HEK293 (cell line): ENCODE results near the gene TMEM143.

Source experiments
- CTCF ChIA-PET: fragments of 350-600 bp; formaldehyde crosslinking; extraction: SDS; loops from one replicate; lab custom pipeline; 2021; ENCODE audit warnings: antibody characterized with exemption; lab: Yijun Ruan, JAX
- POLR2A ChIA-PET: fragments of 300-600 bp; formaldehyde crosslinking; extraction: SDS; loops from one replicate; lab custom pipeline; 2020; ENCODE audit warnings: antibody characterized with exemption, inconsistent platforms; lab: Yijun Ruan, JAX
- H3K27ac ChIP-seq: fragments of 200-500 bp; sonication (Bioruptor generic); 2 replicates; pipeline ENCODE4 v1.5.1; 2014; ENCODE audit warnings: low read depth, low read length, control low read depth, inconsistent platforms; ENCODE audit errors: extremely low read depth
- H3K36me3 ChIP-seq, 2 experiments: fragments of 200-500 bp in 1 of 2; sonication (Bioruptor generic) in 1 of 2; 1 replicate in 1 of 2; 2 replicates in 1 of 2; pipeline ENCODE4 v1.5.1; 2014 to 2017; ENCODE audit warnings: inconsistent platforms in 2 of 2, low read length in 2 of 2; ENCODE audit not compliant: control insufficient read depth in 2 of 2, insufficient read depth in 1 of 2
- H3K4me1 ChIP-seq: fragments of 200-500 bp; sonication (Bioruptor generic); 2 replicates; pipeline ENCODE4 v1.5.1; 2014; ENCODE audit warnings: mild to moderate bottlenecking, low read length, inconsistent platforms; ENCODE audit not compliant: control insufficient read depth, insufficient read depth
- H3K4me3 ChIP-seq: 2 replicates; pipeline ENCODE4 v1.5.1; 2011; ENCODE audit warnings: low read depth, mild to moderate bottlenecking, control low read depth, low read length, moderate library complexity
- H3K9me3 ChIP-seq: fragments of 200-500 bp; sonication (Bioruptor generic); 2 replicates; pipeline ENCODE4 v1.5.1; 2014; ENCODE audit warnings: low read depth, low read length, inconsistent platforms; ENCODE audit not compliant: control insufficient read depth, insufficient read depth
- BCL11B ChIP-seq: fragments of 450-650 bp; formaldehyde crosslinking; IDR thresholded peaks from 2 replicates; pipeline ENCODE4 v1.5.1; 2016; ENCODE audit warnings: low read depth, missing biosample characterization, missing genetic modification characterization
- BCL6B ChIP-seq: fragments of 450-650 bp; formaldehyde crosslinking; IDR thresholded peaks from 2 replicates; pipeline ENCODE4 v1.5.1; 2017; ENCODE audit warnings: missing biosample characterization, missing genetic modification characterization
- KLF16 ChIP-seq: fragments of 450-650 bp; formaldehyde crosslinking; IDR thresholded peaks from 2 replicates; pipeline ENCODE4 v1.5.1; 2017; ENCODE audit warnings: missing biosample characterization, missing genetic modification characterization
- KLF9 ChIP-seq: fragments of 450-650 bp; formaldehyde crosslinking; IDR thresholded peaks from 2 replicates; pipeline ENCODE4 v1.5.1; 2016; ENCODE audit warnings: missing biosample characterization, missing genetic modification characterization, low read depth
- PRDM1 ChIP-seq: fragments of 450-650 bp; formaldehyde crosslinking; IDR thresholded peaks from 2 replicates; pipeline ENCODE4; 2016; ENCODE audit warnings: missing biosample characterization, missing genetic modification characterization
- SCRT1 ChIP-seq: fragments of 450-650 bp; formaldehyde crosslinking; IDR thresholded peaks from 2 replicates; pipeline ENCODE4 v1.5.1; 2016; ENCODE audit warnings: missing biosample characterization, missing genetic modification characterization, borderline replicate concordance
- ZBTB11 ChIP-seq: fragments of 450-650 bp; formaldehyde crosslinking; conservative IDR thresholded peaks from 2 replicates; pipeline ENCODE4 v1.5.1; 2016; ENCODE audit warnings: low read depth, missing biosample characterization, missing genetic modification characterization
- ZBTB17 ChIP-seq: fragments of 450-650 bp; formaldehyde crosslinking; IDR thresholded peaks from 2 replicates; pipeline ENCODE4 v1.5.1; 2016; ENCODE audit warnings: missing biosample characterization, missing genetic modification characterization
- ZFHX2 ChIP-seq: fragments of 450-650 bp; formaldehyde crosslinking; conservative IDR thresholded peaks from 2 replicates; pipeline ENCODE4 v1.5.1; 2016; ENCODE audit warnings: missing biosample characterization, missing genetic modification characterization
- ZFP69B ChIP-seq: fragments of 450-650 bp; formaldehyde crosslinking; IDR thresholded peaks from 2 replicates; pipeline ENCODE4 v1.5.1; 2016; ENCODE audit warnings: missing biosample characterization, missing genetic modification characterization
- ZNF214 ChIP-seq: fragments of 450-650 bp; formaldehyde crosslinking; IDR thresholded peaks from 2 replicates; pipeline ENCODE4 v1.5.1; 2017; ENCODE audit warnings: missing biosample characterization, mild to moderate bottlenecking, missing genetic modification characterization, borderline replicate concordance
- ZNF366 ChIP-seq: fragments of 450-650 bp; formaldehyde crosslinking; conservative IDR thresholded peaks from 2 replicates; pipeline ENCODE4 v1.5.1; 2016; ENCODE audit warnings: missing biosample characterization, missing genetic modification characterization
- ZNF37A ChIP-seq: fragments of 450-650 bp; IDR thresholded peaks from 2 replicates; pipeline ENCODE4 v1.5.1; 2018; ENCODE audit warnings: missing biosample characterization, missing genetic modification characterization
- ZNF404 ChIP-seq: fragments of 450-650 bp; formaldehyde crosslinking; IDR thresholded peaks from 2 replicates; pipeline ENCODE4 v1.5.1; 2017; ENCODE audit warnings: missing biosample characterization, missing genetic modification characterization
- ZNF423 ChIP-seq: fragments of 450-650 bp; formaldehyde crosslinking; IDR thresholded peaks from 2 replicates; pipeline ENCODE4 v1.5.1; 2016; ENCODE audit warnings: missing biosample characterization, missing genetic modification characterization
- ZNF623 ChIP-seq: fragments of 450-650 bp; formaldehyde crosslinking; IDR thresholded peaks from 2 replicates; pipeline ENCODE4 v1.5.1; 2016; ENCODE audit warnings: missing biosample characterization, missing genetic modification characterization
- ZNF629 ChIP-seq: fragments of 450-650 bp; formaldehyde crosslinking; IDR thresholded peaks from 2 replicates; pipeline ENCODE4 v1.5.1; 2017; ENCODE audit warnings: missing biosample characterization, missing genetic modification characterization
- ZNF639 ChIP-seq: fragments of 450-650 bp; formaldehyde crosslinking; IDR thresholded peaks from 2 replicates; pipeline ENCODE4 v1.5.1; 2016; ENCODE audit warnings: missing biosample characterization, missing genetic modification characterization
- ZNF747 ChIP-seq: fragments of 450-650 bp; formaldehyde crosslinking; IDR thresholded peaks from 2 replicates; pipeline ENCODE4 v1.5.1; 2016; ENCODE audit warnings: missing biosample characterization, missing genetic modification characterization
- ZNF785 ChIP-seq: fragments of 450-650 bp; formaldehyde crosslinking; IDR thresholded peaks from 2 replicates; pipeline ENCODE4 v1.5.1; 2016; ENCODE audit warnings: missing biosample characterization, missing genetic modification characterization

TMEM143 gene

GRCh38 chr19:48302600-48302959 is 61.2 kb downstream of the TMEM143 start:
- no peak overlapping the region for H3K27ac ChIP-seq
- H3K36me3 ChIP-seq = no peaks in the 10 kb centered on the region
- no peaks in the 10 kb centered on the region for H3K9me3 ChIP-seq
- POLR2A ChIA-PET = no interaction called here
- TF ChIP-seq BCL11B (no peak), PRDM1 (tag by site-specific recombination) (no peak), BCL6B (tag by site-specific recombination) (no peak), ZFP69B (no peak)
- TF ChIP-seq, all 188 proteins: peak for 0
- CTCF ChIA-PET = interaction anchor here (0.6 to 0.8 kb wide), 2 partner anchors 10 to 31 kb away, joined by 4 read pairs; no protein-coding TSS in a partner anchor
- Histone ChIP-seq H3K4me1 (no peaks in the 10 kb centered on the region), H3K4me3 (no peak overlapping the region)

- no peak overlapping the region for H3K27ac ChIP-seq
- CTCF ChIA-PET = interaction anchor here (0.6 to 0.8 kb wide), 2 partner anchors 11 to 32 kb away, joined by 4 read pairs; no protein-coding TSS in a partner anchor
- H3K9me3 ChIP-seq = no peaks in the 10 kb centered on the region
- H3K36me3 ChIP-seq = no peaks in the 10 kb centered on the region
- no peak overlapping the region for H3K4me3 ChIP-seq
- H3K4me1 ChIP-seq = no peaks in the 10 kb centered on the region
- TF ChIP-seq ZNF37A (no peak), SCRT1 (tag by site-specific recombination) (no peak), KLF16 (tag by site-specific recombination) (no peak), ZNF639 (tag by site-specific recombination) (no peak), ZNF629 (no peak), ZNF366 (tag by site-specific recombination) (peak; percentile 94), ZBTB11 (tag by site-specific recombination) (no peak), ZNF423 (tag by site-specific recombination) (no peak), ZBTB17 (peak; percentile 68; the same call in 1 of the 2 replicates), ZNF747 (no peak), KLF9 (no peak), ZNF404 (tag by site-specific recombination) (no peak), ZNF214 (tag by site-specific recombination) (no peak), ZFHX2 (tag by site-specific recombination) (no peak), ZNF623 (no peak), ZNF785 (tag by site-specific recombination) (no peak)
- POLR2A ChIA-PET = no interaction called here
Measured at GRCh38 chr19:48301886-48302599, 61.7 kb downstream of the TMEM143 start.
